Prostate gland (tissue), 2 donors: ENCODE data around the gene GGN.
A peak's percentile ranks its signal among the peaks of the same experiment; 100 is the strongest.

ENCODE experiments used
- CTCF ChIP-seq, 4 experiments: fragments of 200-600 bp in 2 of 4; fragments of 450-650 bp in 2 of 4; sonication (generic) in 2 of 4; IDR thresholded peaks; 1 replicate in 3 of 4; 2 replicates in 1 of 4; pipeline ENCODE4 v1.5.1; 2016 to 2019; ENCODE audit warnings: antibody characterized with exemption in 4 of 4, mild to moderate bottlenecking in 2 of 4, moderate library complexity in 2 of 4
- POLR2A ChIP-seq: fragments of 450-650 bp; IDR thresholded peaks from one replicate; pipeline ENCODE4 v1.6.1; 2016; ENCODE audit warnings: antibody characterized with exemption, mild to moderate bottlenecking
- POLR2AphosphoS5 ChIP-seq: sonication (generic); formaldehyde crosslinking; IDR thresholded peaks from one replicate; pipeline ENCODE4 v1.6.1; 2017; ENCODE audit warnings: antibody characterized with exemption

DNA sequence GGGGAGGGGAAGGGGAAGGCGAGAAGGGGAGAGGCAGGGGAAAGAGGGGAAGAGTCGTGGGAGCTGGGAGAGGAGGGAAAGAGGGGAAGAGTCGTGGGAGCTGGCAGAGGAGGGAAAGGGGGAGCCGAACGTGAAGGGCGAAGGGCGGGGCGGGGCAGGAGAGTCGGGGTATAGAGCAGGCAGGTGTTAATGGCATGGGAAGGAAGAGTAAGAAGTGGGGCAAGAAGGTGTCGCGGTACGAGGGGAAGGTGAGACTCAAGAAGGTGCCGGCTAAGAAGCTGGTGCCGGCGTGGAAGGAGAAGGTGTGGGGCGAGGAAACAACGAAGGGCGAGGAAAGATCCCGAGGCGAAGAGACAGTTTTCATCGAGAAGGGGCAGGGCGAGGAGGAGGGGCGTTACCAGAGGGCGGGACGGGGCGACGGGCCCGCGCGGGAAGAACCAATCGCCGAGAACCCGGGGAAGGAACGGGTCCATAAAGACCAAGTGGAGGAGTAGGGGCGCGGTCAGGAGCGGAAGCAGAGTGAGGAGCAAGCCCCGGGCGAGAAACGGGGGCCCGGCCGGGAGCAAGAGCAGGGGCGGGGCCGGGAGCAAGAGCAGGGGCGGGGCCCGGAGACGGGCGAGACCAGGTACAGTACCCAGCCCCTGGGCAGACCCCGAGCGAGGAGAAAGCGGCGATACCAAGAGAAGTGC, 51.7 kb downstream of the GGN start:
- no peak for TF ChIP-seq CTCF (IDR thresholded peaks at IDR 0.05)
- peak; percentile 84 for TF ChIP-seq POLR2AphosphoS5
- peak; percentile 65 for TF ChIP-seq POLR2A
